HL-60 (cell line): ENCODE results near the gene CYTH4.

Source experiments
- GABPA ChIP-seq: IDR thresholded peaks from 2 replicates; pipeline ENCODE4 v1.6.1; 2012; ENCODE audit warnings: low read depth
- POLR2AphosphoS5 ChIP-seq: IDR thresholded peaks from 2 replicates; pipeline ENCODE4 v1.6.1; 2012; ENCODE audit warnings: low read depth
- REST ChIP-seq: IDR thresholded peaks from 2 replicates; pipeline ENCODE4 v1.6.1; 2012; ENCODE audit warnings: low read depth; ENCODE audit not compliant: insufficient replicate concordance
- SPI1 ChIP-seq: IDR thresholded peaks from 2 replicates; pipeline ENCODE4 v1.6.1; 2012; ENCODE audit warnings: low read depth, mild to moderate bottlenecking, borderline replicate concordance
- TF ChIP-seq, protein P1 (sequence below): IDR thresholded peaks from one replicate; pipeline ENCODE4 v1.5.1; 2011; ENCODE audit warnings: low read length, control low read depth, inconsistent platforms; ENCODE audit not compliant: insufficient read depth

DNA sequence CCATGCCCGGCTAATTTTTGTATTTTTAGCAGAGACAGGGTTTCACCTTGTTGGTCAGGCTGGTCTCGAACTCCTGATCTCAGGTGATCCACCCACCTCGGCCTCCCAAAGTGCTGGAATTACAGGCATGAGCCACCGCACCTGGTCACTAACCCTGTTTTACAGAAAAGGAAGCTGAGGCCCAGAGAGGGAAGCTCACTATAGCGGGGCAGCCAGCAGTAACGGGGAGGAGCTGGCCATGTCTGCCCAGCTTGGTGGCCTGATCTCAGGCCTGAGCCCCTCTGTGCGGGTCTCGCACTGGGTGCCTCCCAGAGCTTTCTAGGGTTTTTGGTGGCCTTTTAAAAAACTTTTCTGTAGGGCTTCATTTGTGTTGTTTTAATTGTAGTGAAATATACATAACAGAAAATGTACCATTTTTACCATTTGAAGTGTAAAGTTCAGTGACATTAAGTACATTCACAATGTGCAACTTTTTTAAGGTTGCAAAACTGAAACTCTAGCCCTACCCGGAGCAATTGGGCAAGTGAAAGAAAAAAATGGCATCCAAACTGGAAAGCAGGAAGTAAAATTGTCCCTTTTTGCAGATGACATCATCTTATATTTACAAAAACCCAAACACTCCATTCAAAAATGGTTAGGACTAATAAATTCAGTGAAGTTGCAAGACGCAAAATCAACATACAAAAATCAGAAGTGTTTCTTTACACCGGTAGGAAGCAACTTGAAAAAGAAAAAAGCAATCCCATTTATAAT is 14.5 kb upstream of the CYTH4 start:
- TF ChIP-seq, protein P1, sequence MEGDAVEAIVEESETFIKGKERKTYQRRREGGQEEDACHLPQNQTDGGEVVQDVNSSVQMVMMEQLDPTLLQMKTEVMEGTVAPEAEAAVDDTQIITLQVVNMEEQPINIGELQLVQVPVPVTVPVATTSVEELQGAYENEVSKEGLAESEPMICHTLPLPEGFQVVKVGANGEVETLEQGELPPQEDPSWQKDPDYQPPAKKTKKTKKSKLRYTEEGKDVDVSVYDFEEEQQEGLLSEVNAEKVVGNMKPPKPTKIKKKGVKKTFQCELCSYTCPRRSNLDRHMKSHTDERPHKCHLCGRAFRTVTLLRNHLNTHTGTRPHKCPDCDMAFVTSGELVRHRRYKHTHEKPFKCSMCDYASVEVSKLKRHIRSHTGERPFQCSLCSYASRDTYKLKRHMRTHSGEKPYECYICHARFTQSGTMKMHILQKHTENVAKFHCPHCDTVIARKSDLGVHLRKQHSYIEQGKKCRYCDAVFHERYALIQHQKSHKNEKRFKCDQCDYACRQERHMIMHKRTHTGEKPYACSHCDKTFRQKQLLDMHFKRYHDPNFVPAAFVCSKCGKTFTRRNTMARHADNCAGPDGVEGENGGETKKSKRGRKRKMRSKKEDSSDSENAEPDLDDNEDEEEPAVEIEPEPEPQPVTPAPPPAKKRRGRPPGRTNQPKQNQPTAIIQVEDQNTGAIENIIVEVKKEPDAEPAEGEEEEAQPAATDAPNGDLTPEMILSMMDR, result no peak
- TF ChIP-seq POLR2AphosphoS5 (no peak), REST (no peak), GABPA (no peak), SPI1 (no peak)
